K562 (cell line): ENCODE measurements around the gene LIMS1. TPM values are rescaled to one million over a fixed set of nuclear protein-coding genes. Genes with fewer than 3 reads are reported as not detected.

Experiments used
- ARID2 ChIP-seq: fragments of 450-650 bp; IDR thresholded peaks from 2 replicates; pipeline ENCODE4 v1.6.1; 2017; ENCODE audit warnings: antibody characterized with exemption, mild to moderate bottlenecking
- GATAD2B ChIP-seq: fragments of 450-650 bp; IDR thresholded peaks from 2 replicates; pipeline ENCODE4 v1.6.1; 2017; ENCODE audit warnings: mild to moderate bottlenecking, borderline replicate concordance
- HDAC3 ChIP-seq: fragments of 450-650 bp; IDR thresholded peaks from 2 replicates; pipeline ENCODE4 v1.6.1; 2018; ENCODE audit warnings: borderline replicate concordance, mild to moderate bottlenecking, moderate library complexity; ENCODE audit not compliant: partially characterized antibody
- HOXB6 ChIP-seq: fragments of 250-450 bp; sonication (Bioruptor Pico); IDR thresholded peaks from 2 replicates; pipeline ENCODE4 v1.5.1; 2022; ENCODE audit warnings: mild to moderate bottlenecking, borderline replicate concordance
- PML ChIP-seq: IDR thresholded peaks from 2 replicates; pipeline ENCODE4 v1.6.1; 2012; ENCODE audit warnings: low read length, inconsistent platforms
- POLR2H ChIP-seq: IDR thresholded peaks from 2 replicates; pipeline ENCODE4 v1.6.1; 2016; ENCODE audit warnings: missing genetic modification characterization, low read depth, mild to moderate bottlenecking, control low read depth, missing compliant biosample characterization, moderate library complexity
- RB1 ChIP-seq: fragments of 450-650 bp; IDR thresholded peaks from 2 replicates; pipeline ENCODE4 v1.6.1; 2017; ENCODE audit warnings: low read depth, mild to moderate bottlenecking
- TEAD4 ChIP-seq, 2 experiments: sonication (generic) in 1 of 2; formaldehyde crosslinking in 1 of 2; IDR thresholded peaks; 2 replicates each; pipeline versions ENCODE4 v1.6.1 to v1.8.0; 2012 to 2022; ENCODE audit warnings: borderline replicate concordance in 1 of 2, inconsistent platforms in 1 of 2, low read length in 1 of 2, mild to moderate bottlenecking in 1 of 2, missing genetic modification reagents in 1 of 2
- ZNF41 ChIP-seq: fragments of 250-450 bp; sonication (Bioruptor Pico); conservative IDR thresholded peaks from 2 replicates; pipeline ENCODE4 v1.4.0; 2020; ENCODE audit warnings: mild to moderate bottlenecking
- polyA plus RNA-seq, 8 experiments: library from polyadenylated mRNA; depleted of rRNA in 4 of 8; stranded (reverse) in 5 of 8; unstranded in 3 of 8; fragments of >200 nt; fragmentation: Nextera tagmentation in 2 of 8; fragmentation: Illumina TruSeq in 1 of 8; extraction: Ambion mirVana in 2 of 8; extraction: Trizol in 1 of 8; gene quantifications; 2 replicates each; pipeline versions ENCODE4 v1.2.1 to v1.2.3, GENCODE V29; 2011 to 2014; ENCODE audit warnings: inconsistent platforms in 1 of 8, missing spikeins in 1 of 8
- total RNA-seq, 7 experiments: library from RNA; depleted of rRNA in 6 of 7; stranded (reverse); fragments of >200 nt in 6 of 7; fragmentation: Illumina TruSeq in 2 of 7; extraction: Trizol in 2 of 7; gene quantifications; 2 replicates each; pipeline versions ENCODE4 v1.2.1 to v1.2.3, GENCODE V29; 2011 to 2021; ENCODE audit warnings: low replicate concordance in 1 of 7
- TF ChIP-seq, protein P1 (sequence below): fragments of 450-650 bp; IDR thresholded peaks from 2 replicates; pipeline ENCODE4 v1.6.1; 2016; ENCODE audit warnings: mild to moderate bottlenecking, moderate library complexity
- TF ChIP-seq, protein P2 (sequence below): fragments of 450-650 bp; IDR thresholded peaks from 2 replicates; pipeline ENCODE4 v1.6.1; 2016; ENCODE audit warnings: missing biosample characterization, missing genetic modification characterization
- TF ChIP-seq, protein P3 (sequence below): sonication (generic); formaldehyde crosslinking; IDR thresholded peaks from 2 replicates; pipeline ENCODE4 v1.8.0; 2022; ENCODE audit warnings: mild to moderate bottlenecking, missing genetic modification reagents

Gene LIMS1
- total and polyA plus RNA-seq, 9 of the 15 experiments (the other 6 are each of a cell fraction or from before 2014, with no cell fraction given): 52.8 to 134 (median 81.0) TPM

DNA sequence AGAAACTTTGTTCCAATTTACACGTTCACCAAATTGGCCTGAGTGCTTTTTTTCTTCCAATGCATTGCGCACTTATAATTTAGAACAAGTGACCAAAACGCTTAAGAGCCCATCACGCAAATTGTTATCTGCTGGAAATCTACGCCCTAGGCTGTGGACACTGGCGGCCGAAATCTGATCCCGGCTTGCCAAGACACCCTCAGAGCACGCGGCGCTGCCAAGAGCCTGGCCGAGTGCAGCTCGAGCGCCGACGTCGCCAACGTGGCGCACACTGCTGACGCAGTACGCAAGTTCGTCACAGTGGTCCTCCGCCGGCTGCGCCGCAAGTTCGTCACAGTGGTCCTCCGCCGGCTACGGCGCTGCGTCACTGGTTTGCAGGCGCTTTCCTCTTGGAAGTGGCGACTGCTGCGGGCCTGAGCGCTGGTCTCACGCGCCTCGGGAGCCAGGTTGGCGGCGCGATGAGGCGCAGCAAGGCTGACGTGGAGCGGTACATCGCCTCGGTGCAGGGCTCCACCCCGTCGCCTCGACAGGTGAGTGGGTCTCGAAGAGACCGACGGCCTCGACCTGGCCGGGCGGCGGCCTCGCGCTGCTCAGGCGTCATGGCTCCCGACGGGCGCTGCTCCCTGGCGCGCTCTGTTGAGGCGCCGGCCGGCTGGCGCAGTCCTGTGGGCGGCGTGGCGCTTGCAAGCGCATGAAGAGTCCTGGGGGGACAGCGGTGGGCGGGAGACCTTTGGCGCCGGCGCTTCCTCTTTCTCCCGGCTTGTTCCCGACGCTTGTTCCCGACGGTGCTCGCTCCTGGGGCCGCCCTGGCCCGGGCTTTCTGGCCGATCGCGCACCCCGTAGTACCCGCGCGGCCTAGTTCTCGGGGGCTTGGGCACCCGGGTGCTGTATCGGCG lies 185.1 kb downstream of the LIMS1 start, which contains the start of gene RANBP2 (continued):
- TF ChIP-seq, protein P1, sequence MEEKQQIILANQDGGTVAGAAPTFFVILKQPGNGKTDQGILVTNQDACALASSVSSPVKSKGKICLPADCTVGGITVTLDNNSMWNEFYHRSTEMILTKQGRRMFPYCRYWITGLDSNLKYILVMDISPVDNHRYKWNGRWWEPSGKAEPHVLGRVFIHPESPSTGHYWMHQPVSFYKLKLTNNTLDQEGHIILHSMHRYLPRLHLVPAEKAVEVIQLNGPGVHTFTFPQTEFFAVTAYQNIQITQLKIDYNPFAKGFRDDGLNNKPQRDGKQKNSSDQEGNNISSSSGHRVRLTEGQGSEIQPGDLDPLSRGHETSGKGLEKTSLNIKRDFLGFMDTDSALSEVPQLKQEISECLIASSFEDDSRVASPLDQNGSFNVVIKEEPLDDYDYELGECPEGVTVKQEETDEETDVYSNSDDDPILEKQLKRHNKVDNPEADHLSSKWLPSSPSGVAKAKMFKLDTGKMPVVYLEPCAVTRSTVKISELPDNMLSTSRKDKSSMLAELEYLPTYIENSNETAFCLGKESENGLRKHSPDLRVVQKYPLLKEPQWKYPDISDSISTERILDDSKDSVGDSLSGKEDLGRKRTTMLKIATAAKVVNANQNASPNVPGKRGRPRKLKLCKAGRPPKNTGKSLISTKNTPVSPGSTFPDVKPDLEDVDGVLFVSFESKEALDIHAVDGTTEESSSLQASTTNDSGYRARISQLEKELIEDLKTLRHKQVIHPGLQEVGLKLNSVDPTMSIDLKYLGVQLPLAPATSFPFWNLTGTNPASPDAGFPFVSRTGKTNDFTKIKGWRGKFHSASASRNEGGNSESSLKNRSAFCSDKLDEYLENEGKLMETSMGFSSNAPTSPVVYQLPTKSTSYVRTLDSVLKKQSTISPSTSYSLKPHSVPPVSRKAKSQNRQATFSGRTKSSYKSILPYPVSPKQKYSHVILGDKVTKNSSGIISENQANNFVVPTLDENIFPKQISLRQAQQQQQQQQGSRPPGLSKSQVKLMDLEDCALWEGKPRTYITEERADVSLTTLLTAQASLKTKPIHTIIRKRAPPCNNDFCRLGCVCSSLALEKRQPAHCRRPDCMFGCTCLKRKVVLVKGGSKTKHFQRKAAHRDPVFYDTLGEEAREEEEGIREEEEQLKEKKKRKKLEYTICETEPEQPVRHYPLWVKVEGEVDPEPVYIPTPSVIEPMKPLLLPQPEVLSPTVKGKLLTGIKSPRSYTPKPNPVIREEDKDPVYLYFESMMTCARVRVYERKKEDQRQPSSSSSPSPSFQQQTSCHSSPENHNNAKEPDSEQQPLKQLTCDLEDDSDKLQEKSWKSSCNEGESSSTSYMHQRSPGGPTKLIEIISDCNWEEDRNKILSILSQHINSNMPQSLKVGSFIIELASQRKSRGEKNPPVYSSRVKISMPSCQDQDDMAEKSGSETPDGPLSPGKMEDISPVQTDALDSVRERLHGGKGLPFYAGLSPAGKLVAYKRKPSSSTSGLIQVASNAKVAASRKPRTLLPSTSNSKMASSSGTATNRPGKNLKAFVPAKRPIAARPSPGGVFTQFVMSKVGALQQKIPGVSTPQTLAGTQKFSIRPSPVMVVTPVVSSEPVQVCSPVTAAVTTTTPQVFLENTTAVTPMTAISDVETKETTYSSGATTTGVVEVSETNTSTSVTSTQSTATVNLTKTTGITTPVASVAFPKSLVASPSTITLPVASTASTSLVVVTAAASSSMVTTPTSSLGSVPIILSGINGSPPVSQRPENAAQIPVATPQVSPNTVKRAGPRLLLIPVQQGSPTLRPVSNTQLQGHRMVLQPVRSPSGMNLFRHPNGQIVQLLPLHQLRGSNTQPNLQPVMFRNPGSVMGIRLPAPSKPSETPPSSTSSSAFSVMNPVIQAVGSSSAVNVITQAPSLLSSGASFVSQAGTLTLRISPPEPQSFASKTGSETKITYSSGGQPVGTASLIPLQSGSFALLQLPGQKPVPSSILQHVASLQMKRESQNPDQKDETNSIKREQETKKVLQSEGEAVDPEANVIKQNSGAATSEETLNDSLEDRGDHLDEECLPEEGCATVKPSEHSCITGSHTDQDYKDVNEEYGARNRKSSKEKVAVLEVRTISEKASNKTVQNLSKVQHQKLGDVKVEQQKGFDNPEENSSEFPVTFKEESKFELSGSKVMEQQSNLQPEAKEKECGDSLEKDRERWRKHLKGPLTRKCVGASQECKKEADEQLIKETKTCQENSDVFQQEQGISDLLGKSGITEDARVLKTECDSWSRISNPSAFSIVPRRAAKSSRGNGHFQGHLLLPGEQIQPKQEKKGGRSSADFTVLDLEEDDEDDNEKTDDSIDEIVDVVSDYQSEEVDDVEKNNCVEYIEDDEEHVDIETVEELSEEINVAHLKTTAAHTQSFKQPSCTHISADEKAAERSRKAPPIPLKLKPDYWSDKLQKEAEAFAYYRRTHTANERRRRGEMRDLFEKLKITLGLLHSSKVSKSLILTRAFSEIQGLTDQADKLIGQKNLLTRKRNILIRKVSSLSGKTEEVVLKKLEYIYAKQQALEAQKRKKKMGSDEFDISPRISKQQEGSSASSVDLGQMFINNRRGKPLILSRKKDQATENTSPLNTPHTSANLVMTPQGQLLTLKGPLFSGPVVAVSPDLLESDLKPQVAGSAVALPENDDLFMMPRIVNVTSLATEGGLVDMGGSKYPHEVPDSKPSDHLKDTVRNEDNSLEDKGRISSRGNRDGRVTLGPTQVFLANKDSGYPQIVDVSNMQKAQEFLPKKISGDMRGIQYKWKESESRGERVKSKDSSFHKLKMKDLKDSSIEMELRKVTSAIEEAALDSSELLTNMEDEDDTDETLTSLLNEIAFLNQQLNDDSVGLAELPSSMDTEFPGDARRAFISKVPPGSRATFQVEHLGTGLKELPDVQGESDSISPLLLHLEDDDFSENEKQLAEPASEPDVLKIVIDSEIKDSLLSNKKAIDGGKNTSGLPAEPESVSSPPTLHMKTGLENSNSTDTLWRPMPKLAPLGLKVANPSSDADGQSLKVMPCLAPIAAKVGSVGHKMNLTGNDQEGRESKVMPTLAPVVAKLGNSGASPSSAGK: peak; percentile 99
- TF ChIP-seq HOXB6 (CRISPR knock-in tag) (no peak), ARID2 (no peak), GATAD2B (no peak), ZNF41 (CRISPR knock-in tag) (no peak; the same call in 1 of the 2 replicates), HDAC3 (no peak), RB1 (peak; percentile 82), TEAD4 (IDR thresholded peaks at IDR 0.05; ENCODE audit: low read length) (no peak; the same call in 1 of the 2 replicates), TEAD4 (CRISPR knock-in tag; IDR thresholded peaks at IDR 0.05; ENCODE audit: borderline replicate concordance) (peak; percentile 93), POLR2H (peak; percentile 84), PML (peak; percentile 59; the same call in 1 of the 2 replicates)
- TF ChIP-seq, protein P2, sequence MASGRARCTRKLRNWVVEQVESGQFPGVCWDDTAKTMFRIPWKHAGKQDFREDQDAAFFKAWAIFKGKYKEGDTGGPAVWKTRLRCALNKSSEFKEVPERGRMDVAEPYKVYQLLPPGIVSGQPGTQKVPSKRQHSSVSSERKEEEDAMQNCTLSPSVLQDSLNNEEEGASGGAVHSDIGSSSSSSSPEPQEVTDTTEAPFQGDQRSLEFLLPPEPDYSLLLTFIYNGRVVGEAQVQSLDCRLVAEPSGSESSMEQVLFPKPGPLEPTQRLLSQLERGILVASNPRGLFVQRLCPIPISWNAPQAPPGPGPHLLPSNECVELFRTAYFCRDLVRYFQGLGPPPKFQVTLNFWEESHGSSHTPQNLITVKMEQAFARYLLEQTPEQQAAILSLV (tag): 0 out of 2 replicates have a peak, but pooled peaks have one; percentile 36
- TF ChIP-seq, protein P3, sequence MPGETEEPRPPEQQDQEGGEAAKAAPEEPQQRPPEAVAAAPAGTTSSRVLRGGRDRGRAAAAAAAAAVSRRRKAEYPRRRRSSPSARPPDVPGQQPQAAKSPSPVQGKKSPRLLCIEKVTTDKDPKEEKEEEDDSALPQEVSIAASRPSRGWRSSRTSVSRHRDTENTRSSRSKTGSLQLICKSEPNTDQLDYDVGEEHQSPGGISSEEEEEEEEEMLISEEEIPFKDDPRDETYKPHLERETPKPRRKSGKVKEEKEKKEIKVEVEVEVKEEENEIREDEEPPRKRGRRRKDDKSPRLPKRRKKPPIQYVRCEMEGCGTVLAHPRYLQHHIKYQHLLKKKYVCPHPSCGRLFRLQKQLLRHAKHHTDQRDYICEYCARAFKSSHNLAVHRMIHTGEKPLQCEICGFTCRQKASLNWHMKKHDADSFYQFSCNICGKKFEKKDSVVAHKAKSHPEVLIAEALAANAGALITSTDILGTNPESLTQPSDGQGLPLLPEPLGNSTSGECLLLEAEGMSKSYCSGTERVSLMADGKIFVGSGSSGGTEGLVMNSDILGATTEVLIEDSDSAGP: no peak
